Liver (tissue), 9 donors: ENCODE measurements around the gene RUNX1. TPM values are rescaled to one million over a fixed set of nuclear protein-coding genes. Genes with fewer than 3 reads are reported as not detected.

Experiments used
- DNase-seq: peaks from one replicate; pipeline ENCODE4 v3.0.0-alpha.2; 2017; ENCODE audit warnings: low spot score
- H3K27ac ChIP-seq, 2 donors: one replicate each; pipeline ENCODE4 v1.7.0; 2013; ENCODE audit warnings: inconsistent platforms in 2 of 2, low read length in 2 of 2, control low read depth in 1 of 2, low read depth in 1 of 2, mild to moderate bottlenecking in 1 of 2
- H3K27me3 ChIP-seq, 4 donors: one replicate each; pipeline versions ENCODE4 v1.6.1 to v1.7.0; 2013; ENCODE audit warnings: low read length in 3 of 4, inconsistent platforms in 1 of 4, mild to moderate bottlenecking in 1 of 4, moderate library complexity in 1 of 4; ENCODE audit not compliant: control insufficient read depth in 4 of 4, insufficient read depth in 4 of 4
- H3K36me3 ChIP-seq, 4 donors: one replicate each; pipeline versions ENCODE4 v1.6.1 to v1.7.0; 2013; ENCODE audit warnings: low read length in 3 of 4, mild to moderate bottlenecking in 3 of 4, low read depth in 1 of 4, moderate library complexity in 1 of 4; ENCODE audit not compliant: control insufficient read depth in 4 of 4, insufficient read depth in 3 of 4
- H3K4me1 ChIP-seq, 4 donors: one replicate each; pipeline versions ENCODE4 v1.6.1 to v1.7.0; 2013; ENCODE audit warnings: low read length in 3 of 4, mild to moderate bottlenecking in 3 of 4, moderate library complexity in 1 of 4; ENCODE audit not compliant: control insufficient read depth in 4 of 4, insufficient read depth in 4 of 4
- H3K4me3 ChIP-seq, 3 donors: one replicate each; pipeline versions ENCODE4 v1.6.1 to v1.7.0; 2013; ENCODE audit warnings: low read length in 3 of 3, control low read depth in 1 of 3, low read depth in 1 of 3, mild to moderate bottlenecking in 1 of 3
- H3K9ac ChIP-seq, 2 donors: one replicate each; pipeline ENCODE4 v1.7.0; 2013; ENCODE audit warnings: low read length in 2 of 2, mild to moderate bottlenecking in 2 of 2, moderate library complexity in 2 of 2, control low read depth in 1 of 2, low read depth in 1 of 2
- H3K9me3 ChIP-seq, 4 donors: one replicate each; pipeline versions ENCODE4 v1.6.1 to v1.7.0; 2013; ENCODE audit warnings: low read length in 3 of 4; ENCODE audit not compliant: control insufficient read depth in 4 of 4
- EGR1 ChIP-seq, 2 donors: IDR thresholded peaks; 2 replicates each; pipeline ENCODE4 v1.6.1; 2016 to 2018; ENCODE audit warnings: antibody characterized with exemption in 2 of 2, low read depth in 2 of 2
- FOXA1 ChIP-seq: IDR thresholded peaks from 2 replicates; pipeline ENCODE4 v1.6.1; 2016; ENCODE audit warnings: antibody characterized with exemption
- FOXA2 ChIP-seq: IDR thresholded peaks from 2 replicates; pipeline ENCODE4 v1.6.1; 2016; ENCODE audit warnings: antibody characterized with exemption
- GABPA ChIP-seq, 2 donors: IDR thresholded peaks in 1 of 2; conservative IDR thresholded peaks in 1 of 2; 2 replicates each; pipeline ENCODE4 v1.6.1; 2016; ENCODE audit warnings: antibody characterized with exemption in 2 of 2, mild to moderate bottlenecking in 1 of 2, moderate library complexity in 1 of 2
- HNF4A ChIP-seq, 2 donors: conservative IDR thresholded peaks; 2 replicates each; pipeline ENCODE4 v1.6.1; 2016; ENCODE audit warnings: antibody characterized with exemption in 2 of 2, mild to moderate bottlenecking in 2 of 2
- HNF4G ChIP-seq: IDR thresholded peaks from 2 replicates; pipeline ENCODE4 v1.6.1; 2016; ENCODE audit warnings: antibody characterized with exemption
- JUND ChIP-seq, 2 donors: IDR thresholded peaks; 2 replicates each; pipeline ENCODE4 v1.6.1; 2016; ENCODE audit warnings: antibody characterized with exemption in 2 of 2
- RAD21 ChIP-seq, 2 donors: IDR thresholded peaks; 2 replicates each; pipeline ENCODE4 v1.6.1; 2016; ENCODE audit warnings: antibody characterized with exemption in 2 of 2, mild to moderate bottlenecking in 2 of 2
- REST ChIP-seq: IDR thresholded peaks from 2 replicates; pipeline ENCODE4 v1.6.1; 2016; ENCODE audit warnings: antibody characterized with exemption, mild to moderate bottlenecking
- RXRA ChIP-seq, 2 donors: IDR thresholded peaks; 2 replicates each; pipeline ENCODE4 v1.6.1; 2017 to 2018; ENCODE audit warnings: antibody characterized with exemption in 2 of 2, mild to moderate bottlenecking in 1 of 2
- TAF1 ChIP-seq: conservative IDR thresholded peaks from 2 replicates; pipeline ENCODE4 v1.6.1; 2016; ENCODE audit warnings: antibody characterized with exemption, mild to moderate bottlenecking
- YY1 ChIP-seq: IDR thresholded peaks from 2 replicates; pipeline ENCODE4 v1.6.1; 2016; ENCODE audit warnings: antibody characterized with exemption, mild to moderate bottlenecking
- WGBS: extraction: QIAGEN DNeasy Blood & Tissue Kit; methylation state at CpG from one replicate; pipeline ENCODE4 v1.1.7; 2013; 5-methylcytosine and 5-hydroxymethylcytosine counted together
- polyA plus RNA-seq, 2 donors: library from polyadenylated mRNA; stranded (reverse) in 1 of 2; unstranded in 1 of 2; fragments of 200-250 nt in 1 of 2; fragments of >200 nt in 1 of 2; fragmentation: Nextera tagmentation in 1 of 2; extraction: Ambion mirVana in 1 of 2; gene quantifications; one replicate each; pipeline versions ENCODE4 v1.2.1 to v1.2.3, GENCODE V29; 2013 to 2015
- total RNA-seq, 2 donors: library from RNA; depleted of rRNA; stranded (reverse); fragments of >200 nt; gene quantifications; one replicate each; pipeline ENCODE4 v1.2.3, GENCODE V29; 2014
- TF ChIP-seq, protein P1 (sequence below): fragments of 150-350 bp; IDR thresholded peaks from 2 replicates; pipeline ENCODE4 v1.5.1; 2017; ENCODE audit warnings: improper control_type of control experiment, low read depth, low read length; ENCODE audit not compliant: missing input control
- TF ChIP-seq, protein P2 (sequence below): IDR thresholded peaks from 2 replicates; pipeline ENCODE4 v1.6.1; 2016; ENCODE audit warnings: antibody characterized with exemption
- TF ChIP-seq, protein P3 (sequence below): IDR thresholded peaks from 2 replicates; pipeline ENCODE4 v1.6.1; 2016; ENCODE audit warnings: antibody characterized with exemption
- donor health status: healthy.
- donor health status: healthy.
- donor health status: healthy.
- donor health status: healthy.
- donor health status: healthy.

The RUNX1 gene
- total and polyA plus RNA-seq, 4 donors = 0.98 to 7.2 (median 3.1) TPM

- Histone ChIP-seq H3K27me3 (no peaks in the 10 kb centered on the region), H3K27ac (peak overlapping the region; percentile 85 to 92), H3K9me3 (no peaks in the 10 kb centered on the region), H3K36me3 (peaks cover 0 to 3% (median 0%) of the 10 kb centered on the region in 4 donors), H3K4me1 (peaks cover 12 to 37% (median 28%) of the 10 kb centered on the region in 4 donors), H3K4me3 (no peak overlapping the region), H3K9ac (peak overlapping the region in 1 of 2 donors; percentile 9)
- DNase-seq = no peak
- TF ChIP-seq RAD21 (IDR thresholded peaks at IDR 0.05) = peak; percentile 66 to 69
- no peak for TF ChIP-seq GABPA (IDR thresholded peaks at IDR 0.05 in 1 of 2, conservative IDR thresholded peaks at IDR 0.05 in 1 of 2)
- TF ChIP-seq FOXA1 = no peak
- TF ChIP-seq, protein P1, sequence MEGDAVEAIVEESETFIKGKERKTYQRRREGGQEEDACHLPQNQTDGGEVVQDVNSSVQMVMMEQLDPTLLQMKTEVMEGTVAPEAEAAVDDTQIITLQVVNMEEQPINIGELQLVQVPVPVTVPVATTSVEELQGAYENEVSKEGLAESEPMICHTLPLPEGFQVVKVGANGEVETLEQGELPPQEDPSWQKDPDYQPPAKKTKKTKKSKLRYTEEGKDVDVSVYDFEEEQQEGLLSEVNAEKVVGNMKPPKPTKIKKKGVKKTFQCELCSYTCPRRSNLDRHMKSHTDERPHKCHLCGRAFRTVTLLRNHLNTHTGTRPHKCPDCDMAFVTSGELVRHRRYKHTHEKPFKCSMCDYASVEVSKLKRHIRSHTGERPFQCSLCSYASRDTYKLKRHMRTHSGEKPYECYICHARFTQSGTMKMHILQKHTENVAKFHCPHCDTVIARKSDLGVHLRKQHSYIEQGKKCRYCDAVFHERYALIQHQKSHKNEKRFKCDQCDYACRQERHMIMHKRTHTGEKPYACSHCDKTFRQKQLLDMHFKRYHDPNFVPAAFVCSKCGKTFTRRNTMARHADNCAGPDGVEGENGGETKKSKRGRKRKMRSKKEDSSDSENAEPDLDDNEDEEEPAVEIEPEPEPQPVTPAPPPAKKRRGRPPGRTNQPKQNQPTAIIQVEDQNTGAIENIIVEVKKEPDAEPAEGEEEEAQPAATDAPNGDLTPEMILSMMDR = peak; percentile 15
- TF ChIP-seq YY1 = no peak
- TF ChIP-seq REST = no peak
- no peak for TF ChIP-seq RXRA (IDR thresholded peaks at IDR 0.05)
- TF ChIP-seq, protein P2, sequence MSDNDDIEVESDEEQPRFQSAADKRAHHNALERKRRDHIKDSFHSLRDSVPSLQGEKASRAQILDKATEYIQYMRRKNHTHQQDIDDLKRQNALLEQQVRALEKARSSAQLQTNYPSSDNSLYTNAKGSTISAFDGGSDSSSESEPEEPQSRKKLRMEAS = no peak
- TF ChIP-seq FOXA2 = no peak
- no peak for TF ChIP-seq HNF4A (conservative IDR thresholded peaks at IDR 0.05)
- TF ChIP-seq TAF1 = no peak
- 15% methylated on average over 5 of the region's 5 CpGs for WGBS
These were observed 253.9 kb downstream of the RUNX1 start for GRCh38 chr21:34795175-34795547.

- H3K4me3 ChIP-seq = no peak overlapping the region
- WGBS = 84% methylated on average over 7 of the region's 7 CpGs
- DNase-seq = no peak
- H3K9me3 ChIP-seq = no peaks in the 10 kb centered on the region
- TF ChIP-seq HNF4G = no peak
- no peak for TF ChIP-seq REST
- TF ChIP-seq, protein P3, sequence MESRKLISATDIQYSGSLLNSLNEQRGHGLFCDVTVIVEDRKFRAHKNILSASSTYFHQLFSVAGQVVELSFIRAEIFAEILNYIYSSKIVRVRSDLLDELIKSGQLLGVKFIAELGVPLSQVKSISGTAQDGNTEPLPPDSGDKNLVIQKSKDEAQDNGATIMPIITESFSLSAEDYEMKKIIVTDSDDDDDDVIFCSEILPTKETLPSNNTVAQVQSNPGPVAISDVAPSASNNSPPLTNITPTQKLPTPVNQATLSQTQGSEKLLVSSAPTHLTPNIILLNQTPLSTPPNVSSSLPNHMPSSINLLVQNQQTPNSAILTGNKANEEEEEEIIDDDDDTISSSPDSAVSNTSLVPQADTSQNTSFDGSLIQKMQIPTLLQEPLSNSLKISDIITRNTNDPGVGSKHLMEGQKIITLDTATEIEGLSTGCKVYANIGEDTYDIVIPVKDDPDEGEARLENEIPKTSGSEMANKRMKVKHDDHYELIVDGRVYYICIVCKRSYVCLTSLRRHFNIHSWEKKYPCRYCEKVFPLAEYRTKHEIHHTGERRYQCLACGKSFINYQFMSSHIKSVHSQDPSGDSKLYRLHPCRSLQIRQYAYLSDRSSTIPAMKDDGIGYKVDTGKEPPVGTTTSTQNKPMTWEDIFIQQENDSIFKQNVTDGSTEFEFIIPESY = no peak
- TF ChIP-seq TAF1 = no peak
- no peak for TF ChIP-seq JUND (IDR thresholded peaks at IDR 0.05)
- no peak for TF ChIP-seq FOXA2
- no peak for TF ChIP-seq RXRA (IDR thresholded peaks at IDR 0.05)
- TF ChIP-seq EGR1 (IDR thresholded peaks at IDR 0.05; ENCODE audit: low read depth in 2 of 2) = no peak
- no peak for TF ChIP-seq RAD21 (IDR thresholded peaks at IDR 0.05)
- H3K27me3 ChIP-seq = no peaks in the 10 kb centered on the region
- H3K36me3 ChIP-seq = peaks cover 0 to 3% (median 0%) of the 10 kb centered on the region in 4 donors
- H3K4me1 ChIP-seq = peaks cover 12 to 34% (median 25%) of the 10 kb centered on the region in 4 donors
- H3K27ac ChIP-seq = peak overlapping the region; percentile 85 to 92
- H3K9ac ChIP-seq = no peak overlapping the region
These were observed 254.4 kb downstream of the RUNX1 start for GRCh38 chr21:34794686-34795085.
